MCF 10A (cell line): ENCODE data around the gene PSMC2. TPM values are rescaled to one million over a fixed set of nuclear protein-coding genes. Genes with fewer than 3 reads are reported as not detected.

Experiments used
- BruUV-seq: library from RNA; stranded (reverse); fragments of 400-500 nt; replicated peaks from 2 replicates; lab custom pipeline; 2021; lab: Mats Ljungman, UMichigan
- CTCF ChIA-PET: fragments of 300-600 bp; sonication (Branson Sonifier 250); formaldehyde crosslinking; extraction: SDS; loops from one replicate; lab custom pipeline; 2021; ENCODE audit warnings: antibody characterized with exemption, inconsistent platforms; lab: Yijun Ruan, JAX
- POLR2A ChIA-PET: fragments of 300-600, 350-650 bp; sonication (Branson Sonifier 250); formaldehyde crosslinking; extraction: SDS; loops from one replicate; lab custom pipeline; 2020; ENCODE audit warnings: antibody characterized with exemption, inconsistent platforms; lab: Yijun Ruan, JAX
- DNase-seq: peaks from one replicate; pipeline ENCODE4 v3.0.0-alpha.2; 2018; ENCODE audit not compliant: unreplicated experiment
- H3K27ac Mint-ChIP-seq: one replicate; pipeline ENCODE4 v1.8.0; 2022; ENCODE audit warnings: mild to moderate bottlenecking, low read depth, mixed read lengths; ENCODE audit not compliant: unreplicated experiment
- H3K27me3 Mint-ChIP-seq: one replicate; pipeline ENCODE4 v1.8.0; 2022; ENCODE audit warnings: mixed read lengths; ENCODE audit not compliant: insufficient read depth, unreplicated experiment
- H3K36me3 Mint-ChIP-seq: one replicate; pipeline ENCODE4 v1.8.0; 2022; ENCODE audit warnings: mild to moderate bottlenecking, moderate library complexity, mixed read lengths; ENCODE audit not compliant: insufficient read depth, unreplicated experiment
- H3K4me1 Mint-ChIP-seq: one replicate; pipeline ENCODE4 v1.8.0; 2022; ENCODE audit warnings: mixed read lengths; ENCODE audit not compliant: insufficient read depth, unreplicated experiment
- H3K4me3 Mint-ChIP-seq: one replicate; pipeline ENCODE4 v1.8.0; 2022; ENCODE audit warnings: mild to moderate bottlenecking, moderate library complexity, mixed read lengths; ENCODE audit not compliant: unreplicated experiment
- H3K9me3 Mint-ChIP-seq: one replicate; pipeline ENCODE4 v1.8.0; 2022; ENCODE audit warnings: mixed read lengths; ENCODE audit not compliant: unreplicated experiment
- CTCF ChIP-seq: fragments of 200-600 bp; IDR thresholded peaks from one replicate; pipeline ENCODE4 v1.8.0; 2022; ENCODE audit warnings: antibody characterized with exemption, mild to moderate bottlenecking; ENCODE audit not compliant: unreplicated experiment
- intact Hi-C: fragments of 100-400 bp; cut with micrococcal nuclease; formaldehyde crosslinking; loops from 2 replicates; pipeline ENCODE4 v1.14.1; 2022
- total RNA-seq: library from RNA; stranded (reverse); gene quantifications from 2 replicates; pipeline ENCODE4 v1.2.3, GENCODE V29; 2022

Gene PSMC2
- total RNA-seq, 1 experiment from 2014 or later: 98.8 TPM

DNA sequence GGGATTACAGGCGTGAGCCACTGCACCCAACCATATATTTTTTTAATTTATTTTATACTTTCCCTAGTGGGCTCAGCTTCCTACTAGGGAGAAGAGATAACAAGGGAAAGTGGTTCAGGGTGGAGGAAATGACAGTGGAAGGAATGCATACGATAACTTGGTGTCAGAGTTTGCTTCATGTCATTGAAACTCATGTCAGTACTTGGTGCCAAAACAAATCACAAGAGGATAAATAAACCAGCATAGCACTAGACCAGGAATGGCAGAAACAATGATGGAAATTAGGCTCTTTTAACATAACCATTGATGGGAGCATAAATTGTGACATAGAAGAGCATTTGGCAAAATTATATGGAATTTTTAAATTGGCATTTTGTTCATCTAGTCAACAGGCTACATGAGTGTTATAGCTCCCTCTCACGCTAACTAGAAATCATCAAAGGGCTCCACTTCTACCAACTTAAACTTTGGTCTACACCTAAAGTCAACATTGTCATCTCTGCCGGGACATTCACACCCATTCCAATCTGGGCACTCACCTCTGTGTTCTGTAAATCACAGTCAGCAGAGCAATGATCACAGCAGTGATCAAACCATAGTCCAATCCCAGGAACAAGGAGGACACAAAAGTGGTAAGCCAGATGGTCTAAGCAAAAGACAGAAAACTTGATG, 41.2 kb downstream of the PSMC2 start:
- H3K27ac Mint-ChIP-seq: no peak overlapping the region
- POLR2A ChIA-PET: no interaction called here
- no peak overlapping the region for H3K4me3 Mint-ChIP-seq
- intact Hi-C loops: no loop called here
- no peak for DNase-seq
- H3K4me1 Mint-ChIP-seq: no peaks in the 10 kb centered on the region
- peaks cover 26% of the 10 kb centered on the region for H3K27me3 Mint-ChIP-seq
- TF ChIP-seq CTCF: no peak
- no peaks in the 10 kb centered on the region for H3K36me3 Mint-ChIP-seq
- H3K9me3 Mint-ChIP-seq: no peaks in the 10 kb centered on the region
- CTCF ChIA-PET: interaction anchor here (0.7 kb wide), 1 partner anchor 57 kb away, joined by 4 read pairs; no protein-coding TSS in a partner anchor
- no TSS peak for BruUV-seq

GRCh38 chr7:103389263-103389662, 41.8 kb downstream of the PSMC2 start:
- ChIA-PET POLR2A (no interaction called here), CTCF (no interaction called here)
- no peak for DNase-seq
- Mint-ChIP-seq H3K4me1 (no peaks in the 10 kb centered on the region), H3K27ac (no peak overlapping the region), H3K36me3 (no peaks in the 10 kb centered on the region), H3K9me3 (no peaks in the 10 kb centered on the region), H3K4me3 (no peak overlapping the region), H3K27me3 (peaks cover 26% of the 10 kb centered on the region)
- intact Hi-C loops: no loop called here
- no peak for TF ChIP-seq CTCF
- BruUV-seq: no TSS peak

- Mint-ChIP-seq H3K4me1 (no peaks in the 10 kb centered on the region), H3K4me3 (no peak overlapping the region), H3K27me3 (peaks cover 26% of the 10 kb centered on the region), H3K9me3 (no peaks in the 10 kb centered on the region), H3K27ac (no peak overlapping the region), H3K36me3 (no peaks in the 10 kb centered on the region)
- intact Hi-C loops: no loop called here
- TF ChIP-seq CTCF: no peak
- no peak for DNase-seq
- CTCF ChIA-PET: interaction anchor here (0.6 to 1.8 kb wide), 3 partner anchors 16 to 1387 kb away, joined by 3 to 9 read pairs (median 6); no protein-coding TSS in a partner anchor
- POLR2A ChIA-PET: no interaction called here
- BruUV-seq: no TSS peak
Observed at GRCh38 chr7:103391150-103391549, 43.7 kb downstream of the PSMC2 start.

DNA sequence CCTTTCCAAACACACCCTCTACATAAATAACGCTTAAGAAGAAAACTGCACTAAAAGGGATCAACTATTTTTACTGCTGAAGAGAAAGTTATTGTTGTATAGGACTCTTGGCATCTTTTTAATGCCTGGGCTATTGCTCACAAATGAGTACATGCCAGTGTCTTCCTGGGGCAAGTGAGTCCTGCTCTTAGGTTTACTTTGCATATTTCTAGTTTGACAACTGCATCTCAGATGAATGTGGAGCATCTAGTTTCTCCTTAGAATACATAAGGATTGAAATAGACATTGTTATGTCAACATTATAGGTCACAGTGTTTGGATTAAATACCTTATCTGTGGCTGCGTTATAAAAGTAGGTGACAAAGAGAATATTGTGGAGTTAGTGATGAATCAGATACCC, 44.5 kb downstream of the PSMC2 start:
- Mint-ChIP-seq H3K9me3 (no peaks in the 10 kb centered on the region), H3K27ac (no peak overlapping the region), H3K4me3 (no peak overlapping the region), H3K36me3 (no peaks in the 10 kb centered on the region), H3K4me1 (no peaks in the 10 kb centered on the region), H3K27me3 (peaks cover 26% of the 10 kb centered on the region)
- DNase-seq: no peak
- intact Hi-C loops: no loop called here
- ChIA-PET POLR2A (interaction anchor here (0.9 kb wide), 1 partner anchor 145 kb away, joined by 4 read pairs; no protein-coding TSS in a partner anchor), CTCF (interaction anchor here (1.8 kb wide), 1 partner anchor 15 kb away, joined by 9 read pairs; no protein-coding TSS in a partner anchor)
- no TSS peak for BruUV-seq
- TF ChIP-seq CTCF: no peak
